HG03196 (cell line): ENCODE results near the gene ACOT13.
A peak's percentile ranks its signal among the peaks of the same experiment; 100 is the strongest.
"Not testable (repeated sequence)": the region's sequence is repeated elsewhere in the genome, so short reads cannot be mapped to it uniquely, and the experiment has no call there.

ENCODE experiments used
- ATAC-seq: cut with Tn5 transposase; IDR thresholded peaks from one replicate; pipeline ENCODE4 v1.9.1; 2021; ENCODE audit not compliant: unreplicated experiment

The ACOT13 gene

GRCh38 chr6:24721461-24722215 lies 54.8 kb downstream of the ACOT13 start:
- peak; percentile 50 for ATAC-seq

- no peak for ATAC-seq
These were observed 56.4 kb downstream of the ACOT13 start for GRCh38 chr6:24723270-24723669.

- not testable (repeated sequence) for ATAC-seq
These were observed 63.8 kb downstream of the ACOT13 start for GRCh38 chr6:24730653-24731052.

GRCh38 chr6:24731456-24732134 lies 64.7 kb downstream of the ACOT13 start:
- not testable (repeated sequence) for ATAC-seq

- ATAC-seq, result no peak
These were observed 67.3 kb downstream of the ACOT13 start for GRCh38 chr6:24734166-24734565.

GRCh38 chr6:24734710-24735109 lies 67.8 kb downstream of the ACOT13 start:
- ATAC-seq, result not testable (repeated sequence)

- no peak for ATAC-seq
These were observed 71.9 kb downstream of the ACOT13 start for GRCh38 chr6:24738741-24739140.

- no peak for ATAC-seq
These were observed 74.0 kb downstream of the ACOT13 start for GRCh38 chr6:24740861-24741260.

GRCh38 chr6:24742216-24742738 lies 75.4 kb downstream of the ACOT13 start:
- no peak for ATAC-seq

- ATAC-seq, result peak; percentile 90
These were observed 76.5 kb downstream of the ACOT13 start for GRCh38 chr6:24743265-24743943.

- no peak for ATAC-seq
These were observed 77.1 kb downstream of the ACOT13 start for GRCh38 chr6:24743944-24744335.

GRCh38 chr6:24744911-24745310 lies 78.0 kb downstream of the ACOT13 start:
- ATAC-seq, result no peak

GRCh38 chr6:24749297-24749696 lies 82.4 kb downstream of the ACOT13 start:
- ATAC-seq, result no peak

- not testable (repeated sequence) for ATAC-seq
These were observed 84.0 kb downstream of the ACOT13 start for GRCh38 chr6:24750878-24751277.

GRCh38 chr6:24752503-24752902 lies 85.6 kb downstream of the ACOT13 start:
- ATAC-seq, result no peak

GRCh38 chr6:24752917-24753492 lies 86.1 kb downstream of the ACOT13 start:
- no peak for ATAC-seq

GRCh38 chr6:24753545-24753944 lies 86.7 kb downstream of the ACOT13 start:
- no peak for ATAC-seq

GRCh38 chr6:24754378-24754777 lies 87.5 kb downstream of the ACOT13 start:
- ATAC-seq, result not testable (repeated sequence)
